ENCODE measurements around the gene CPAMD8.
"Not testable (repeated sequence)": the region's sequence is repeated elsewhere in the genome, so short reads cannot be mapped to it uniquely, and the experiment has no call there.

CPAMD8 gene

GRCh38 chr19:16946951-16947940 lies 79.4 kb downstream of the CPAMD8 start:
- no peak for DNase-seq (ENCODE audit: low read depth in 1 of 2, low spot score in 1 of 2)

- DNase-seq (ENCODE audit: low read depth in 1 of 2, low spot score in 1 of 2) = no peak
Observed at GRCh38 chr19:16945762-16946465, 80.7 kb downstream of the CPAMD8 start.

GRCh38 chr19:16945364-16945714 lies 81.3 kb downstream of the CPAMD8 start:
- no peak for DNase-seq (ENCODE audit: low read depth in 1 of 2, low spot score in 1 of 2)

- no peak for DNase-seq (ENCODE audit: low read depth in 1 of 2, low spot score in 1 of 2)
Observed at GRCh38 chr19:16944626-16945363, 81.8 kb downstream of the CPAMD8 start.

GRCh38 chr19:16943942-16944625 lies 82.5 kb downstream of the CPAMD8 start:
- no peak for DNase-seq (ENCODE audit: low read depth in 1 of 2, low spot score in 1 of 2)

GRCh38 chr19:16943090-16943489 lies 83.5 kb downstream of the CPAMD8 start:
- not testable (repeated sequence) for DNase-seq (ENCODE audit: low read depth in 1 of 2, low spot score in 1 of 2)

GRCh38 chr19:16942583-16942982 lies 84.0 kb downstream of the CPAMD8 start:
- no peak for DNase-seq (ENCODE audit: low read depth in 1 of 2, low spot score in 1 of 2)

- DNase-seq (ENCODE audit: low read depth in 1 of 2, low spot score in 1 of 2) = no peak
Observed at GRCh38 chr19:16940626-16941025, 86.0 kb downstream of the CPAMD8 start.

- not testable (repeated sequence) for DNase-seq (ENCODE audit: low read depth in 1 of 2, low spot score in 1 of 2)
Observed at GRCh38 chr19:16940063-16940462, 86.5 kb downstream of the CPAMD8 start.

- no peak for DNase-seq (ENCODE audit: low read depth in 1 of 2, low spot score in 1 of 2)
Observed at GRCh38 chr19:16938211-16938610, 88.4 kb downstream of the CPAMD8 start.

GRCh38 chr19:16937796-16938195 lies 88.8 kb downstream of the CPAMD8 start:
- not testable (repeated sequence) for DNase-seq (ENCODE audit: low read depth in 1 of 2, low spot score in 1 of 2)

- no peak for DNase-seq (ENCODE audit: low read depth in 1 of 2, low spot score in 1 of 2)
Observed at GRCh38 chr19:16936901-16937300, 89.7 kb downstream of the CPAMD8 start.

GRCh38 chr19:16934489-16934888 lies 92.1 kb downstream of the CPAMD8 start:
- DNase-seq (ENCODE audit: low read depth in 1 of 2, low spot score in 1 of 2) = no peak

- no peak for DNase-seq (ENCODE audit: low read depth in 1 of 2, low spot score in 1 of 2)
Observed at GRCh38 chr19:16931306-16931705, 95.3 kb downstream of the CPAMD8 start.

GRCh38 chr19:16930753-16931152 lies 95.9 kb downstream of the CPAMD8 start:
- DNase-seq (ENCODE audit: low read depth in 1 of 2, low spot score in 1 of 2) = no peak

GRCh38 chr19:16928916-16929315 lies 97.7 kb downstream of the CPAMD8 start:
- DNase-seq (ENCODE audit: low read depth in 1 of 2, low spot score in 1 of 2) = no peak

GRCh38 chr19:16928351-16928750 lies 98.3 kb downstream of the CPAMD8 start:
- DNase-seq (ENCODE audit: low read depth in 1 of 2, low spot score in 1 of 2) = no peak

GRCh38 chr19:16927883-16928282 lies 98.7 kb downstream of the CPAMD8 start:
- no peak for DNase-seq (ENCODE audit: low read depth in 1 of 2, low spot score in 1 of 2)

- DNase-seq (ENCODE audit: low read depth in 1 of 2, low spot score in 1 of 2) = no peak
Observed at GRCh38 chr19:16922949-16923348, 103.7 kb downstream of the CPAMD8 start.

GRCh38 chr19:16922592-16922934 lies 104.0 kb downstream of the CPAMD8 start:
- no peak for DNase-seq (ENCODE audit: low read depth in 1 of 2, low spot score in 1 of 2)
